ENCODE results near the gene ZBP1.
A peak's percentile ranks its signal among the peaks of the same experiment; 100 is the strongest.

ZBP1 gene

GRCh38 chr20:57574954-57575353 lies 45.3 kb downstream of the ZBP1 start:
- H3K4me1 ChIP-seq (ENCODE audit: control insufficient read depth, low read depth, low read length) = no peaks in the 10 kb centered on the region
- H3K56ac ChIP-seq (ENCODE audit: low read length) = no peak overlapping the region
- H3K27me3 ChIP-seq (ENCODE audit: insufficient read depth, low read length, poor library complexity) = no peaks in the 10 kb centered on the region
- H4K8ac ChIP-seq (ENCODE audit: low read depth, low read length) = no peak overlapping the region
- H3K36me3 ChIP-seq (ENCODE audit: control insufficient read depth, insufficient read depth, low read length) = no peaks in the 10 kb centered on the region
- H3K23ac ChIP-seq (ENCODE audit: low read length) = no peak overlapping the region
- no peak overlapping the region for H3K18ac ChIP-seq (ENCODE audit: low read length)
- no peak for DNase-seq
- no peak overlapping the region for H2BK5ac ChIP-seq (ENCODE audit: low read length)
- H3K79me2 ChIP-seq (ENCODE audit: control insufficient read depth, insufficient read depth, low read length) = no peaks in the 10 kb centered on the region
- no peak overlapping the region for H2BK15ac ChIP-seq (replicated peaks; ENCODE audit: low read depth)
- no peak overlapping the region for H4K5ac ChIP-seq (ENCODE audit: low read length)
- H3K9ac ChIP-seq (ENCODE audit: low read length) = no peak overlapping the region
- no peak overlapping the region for H2BK120ac ChIP-seq (ENCODE audit: low read depth, low read length)
- H3K4me2 ChIP-seq (ENCODE audit: low read length) = no peak overlapping the region
- H3K27ac ChIP-seq (ENCODE audit: low read depth, low read length) = no peak overlapping the region
- no peak overlapping the region for H3K4ac ChIP-seq (ENCODE audit: low read depth, low read length)
- no peak overlapping the region for H2AK5ac ChIP-seq (ENCODE audit: low read length)
- no peaks in the 10 kb centered on the region for H3K79me1 ChIP-seq (ENCODE audit: low read length)
- no peak overlapping the region for H3K4me3 ChIP-seq (ENCODE audit: low read length)

- Histone ChIP-seq H3K4me1 (ENCODE audit: control insufficient read depth, low read depth, low read length) (no peaks in the 10 kb centered on the region), H3K79me2 (ENCODE audit: control insufficient read depth, insufficient read depth, low read length) (no peaks in the 10 kb centered on the region), H3K18ac (ENCODE audit: low read length) (no peak overlapping the region), H3K27me3 (ENCODE audit: insufficient read depth, low read length, poor library complexity) (no peaks in the 10 kb centered on the region), H3K4me3 (ENCODE audit: low read length) (no peak overlapping the region), H3K79me1 (ENCODE audit: low read length) (no peaks in the 10 kb centered on the region), H3K56ac (ENCODE audit: low read length) (no peak overlapping the region), H3K36me3 (ENCODE audit: control insufficient read depth, insufficient read depth, low read length) (no peaks in the 10 kb centered on the region), H3K4me2 (ENCODE audit: low read length) (no peak overlapping the region), H4K8ac (ENCODE audit: low read depth, low read length) (no peak overlapping the region), H2BK120ac (ENCODE audit: low read depth, low read length) (no peak overlapping the region), H3K23ac (ENCODE audit: low read length) (no peak overlapping the region), H4K5ac (ENCODE audit: low read length) (no peak overlapping the region), H3K4ac (ENCODE audit: low read depth, low read length) (no peak overlapping the region), H2AK5ac (ENCODE audit: low read length) (no peak overlapping the region), H3K27ac (ENCODE audit: low read depth, low read length) (no peak overlapping the region), H2BK5ac (ENCODE audit: low read length) (no peak overlapping the region), H2BK15ac (replicated peaks; ENCODE audit: low read depth) (no peak overlapping the region), H3K9ac (ENCODE audit: low read length) (no peak overlapping the region)
- WGBS (ENCODE audit: extremely low coverage, insufficient coverage, low lambda C conversion rate) = no CpG with 5 or more reads among the region's 5 CpGs
- peak; percentile 53 for DNase-seq
These were observed 46.3 kb downstream of the ZBP1 start for GRCh38 chr20:57573894-57574293.

- Histone ChIP-seq H4K8ac (ENCODE audit: low read depth, low read length) (no peak overlapping the region), H3K79me1 (ENCODE audit: low read length) (no peaks in the 10 kb centered on the region), H2BK120ac (ENCODE audit: low read depth, low read length) (no peak overlapping the region), H3K27ac (ENCODE audit: low read depth, low read length) (no peak overlapping the region), H3K4ac (ENCODE audit: low read depth, low read length) (no peak overlapping the region), H3K79me2 (ENCODE audit: control insufficient read depth, insufficient read depth, low read length) (no peaks in the 10 kb centered on the region), H2AK5ac (ENCODE audit: low read length) (no peak overlapping the region), H3K23ac (ENCODE audit: low read length) (no peak overlapping the region), H3K27me3 (ENCODE audit: insufficient read depth, low read length, poor library complexity) (no peaks in the 10 kb centered on the region), H3K4me3 (ENCODE audit: low read length) (no peak overlapping the region), H3K18ac (ENCODE audit: low read length) (no peak overlapping the region), H3K4me2 (ENCODE audit: low read length) (no peak overlapping the region), H3K9ac (ENCODE audit: low read length) (no peak overlapping the region), H3K36me3 (ENCODE audit: control insufficient read depth, insufficient read depth, low read length) (no peaks in the 10 kb centered on the region), H2BK15ac (replicated peaks; ENCODE audit: low read depth) (no peak overlapping the region), H3K4me1 (ENCODE audit: control insufficient read depth, low read depth, low read length) (no peaks in the 10 kb centered on the region), H2BK5ac (ENCODE audit: low read length) (no peak overlapping the region), H3K56ac (ENCODE audit: low read length) (no peak overlapping the region), H4K5ac (ENCODE audit: low read length) (no peak overlapping the region)
- no CpG with 5 or more reads among the region's 12 CpGs for WGBS (ENCODE audit: extremely low coverage, insufficient coverage, low lambda C conversion rate)
- DNase-seq = no peak
These were observed 47.0 kb downstream of the ZBP1 start for GRCh38 chr20:57573242-57573641.

- Histone ChIP-seq H3K4me3 (ENCODE audit: low read length) (no peak overlapping the region), H3K18ac (ENCODE audit: low read length) (no peak overlapping the region), H2BK120ac (ENCODE audit: low read depth, low read length) (no peak overlapping the region), H3K9ac (ENCODE audit: low read length) (no peak overlapping the region), H3K4me2 (ENCODE audit: low read length) (no peak overlapping the region), H3K23ac (ENCODE audit: low read length) (no peak overlapping the region), H3K4me1 (ENCODE audit: control insufficient read depth, low read depth, low read length) (no peaks in the 10 kb centered on the region), H3K27me3 (ENCODE audit: insufficient read depth, low read length, poor library complexity) (no peaks in the 10 kb centered on the region), H3K79me1 (ENCODE audit: low read length) (no peaks in the 10 kb centered on the region), H4K5ac (ENCODE audit: low read length) (no peak overlapping the region), H4K8ac (ENCODE audit: low read depth, low read length) (no peak overlapping the region), H2BK5ac (ENCODE audit: low read length) (no peak overlapping the region), H2BK15ac (replicated peaks; ENCODE audit: low read depth) (no peak overlapping the region), H2AK5ac (ENCODE audit: low read length) (no peak overlapping the region), H3K56ac (ENCODE audit: low read length) (no peak overlapping the region), H3K79me2 (ENCODE audit: control insufficient read depth, insufficient read depth, low read length) (no peaks in the 10 kb centered on the region), H3K27ac (ENCODE audit: low read depth, low read length) (no peak overlapping the region), H3K36me3 (ENCODE audit: control insufficient read depth, insufficient read depth, low read length) (no peaks in the 10 kb centered on the region), H3K4ac (ENCODE audit: low read depth, low read length) (no peak overlapping the region)
- no CpG with 5 or more reads among the region's 3 CpGs for WGBS (ENCODE audit: extremely low coverage, insufficient coverage, low lambda C conversion rate)
- no peak for DNase-seq
These were observed 48.3 kb downstream of the ZBP1 start for GRCh38 chr20:57571782-57572416.

- DNase-seq = no peak
- Histone ChIP-seq H3K27ac (ENCODE audit: low read depth, low read length) (no peak overlapping the region), H2BK120ac (ENCODE audit: low read depth, low read length) (no peak overlapping the region), H2AK5ac (ENCODE audit: low read length) (no peak overlapping the region), H3K4me2 (ENCODE audit: low read length) (no peak overlapping the region), H3K56ac (ENCODE audit: low read length) (no peak overlapping the region), H3K23ac (ENCODE audit: low read length) (no peak overlapping the region), H4K5ac (ENCODE audit: low read length) (no peak overlapping the region), H2BK15ac (replicated peaks; ENCODE audit: low read depth) (no peak overlapping the region), H3K79me2 (ENCODE audit: control insufficient read depth, insufficient read depth, low read length) (no peaks in the 10 kb centered on the region), H3K79me1 (ENCODE audit: low read length) (no peaks in the 10 kb centered on the region), H3K36me3 (ENCODE audit: control insufficient read depth, insufficient read depth, low read length) (no peaks in the 10 kb centered on the region), H4K8ac (ENCODE audit: low read depth, low read length) (no peak overlapping the region), H3K27me3 (ENCODE audit: insufficient read depth, low read length, poor library complexity) (no peaks in the 10 kb centered on the region), H3K4ac (ENCODE audit: low read depth, low read length) (no peak overlapping the region), H2BK5ac (ENCODE audit: low read length) (no peak overlapping the region), H3K4me3 (ENCODE audit: low read length) (no peak overlapping the region), H3K18ac (ENCODE audit: low read length) (no peak overlapping the region), H3K9ac (ENCODE audit: low read length) (no peak overlapping the region), H3K4me1 (ENCODE audit: control insufficient read depth, low read depth, low read length) (no peaks in the 10 kb centered on the region)
- WGBS (ENCODE audit: extremely low coverage, insufficient coverage, low lambda C conversion rate) = no CpG with 5 or more reads among the region's 8 CpGs
These were observed 49.3 kb downstream of the ZBP1 start for GRCh38 chr20:57570920-57571319.

- no peak overlapping the region for H2AK5ac ChIP-seq (ENCODE audit: low read length)
- no peaks in the 10 kb centered on the region for H3K36me3 ChIP-seq (ENCODE audit: control insufficient read depth, insufficient read depth, low read length)
- H3K4me2 ChIP-seq (ENCODE audit: low read length) = no peak overlapping the region
- H3K56ac ChIP-seq (ENCODE audit: low read length) = no peak overlapping the region
- H3K18ac ChIP-seq (ENCODE audit: low read length) = no peak overlapping the region
- no peak overlapping the region for H4K5ac ChIP-seq (ENCODE audit: low read length)
- H3K27me3 ChIP-seq (ENCODE audit: insufficient read depth, low read length, poor library complexity) = no peaks in the 10 kb centered on the region
- no peak overlapping the region for H3K23ac ChIP-seq (ENCODE audit: low read length)
- H3K9ac ChIP-seq (ENCODE audit: low read length) = no peak overlapping the region
- WGBS (ENCODE audit: extremely low coverage, insufficient coverage, low lambda C conversion rate) = no CpG with 5 or more reads among the region's 20 CpGs
- no peak overlapping the region for H2BK120ac ChIP-seq (ENCODE audit: low read depth, low read length)
- H3K79me2 ChIP-seq (ENCODE audit: control insufficient read depth, insufficient read depth, low read length) = no peaks in the 10 kb centered on the region
- H4K8ac ChIP-seq (ENCODE audit: low read depth, low read length) = no peak overlapping the region
- no peak overlapping the region for H3K4ac ChIP-seq (ENCODE audit: low read depth, low read length)
- H3K27ac ChIP-seq (ENCODE audit: low read depth, low read length) = no peak overlapping the region
- H2BK5ac ChIP-seq (ENCODE audit: low read length) = no peak overlapping the region
- DNase-seq = no peak
- no peak overlapping the region for H2BK15ac ChIP-seq (replicated peaks; ENCODE audit: low read depth)
- H3K4me1 ChIP-seq (ENCODE audit: control insufficient read depth, low read depth, low read length) = no peaks in the 10 kb centered on the region
- H3K79me1 ChIP-seq (ENCODE audit: low read length) = no peaks in the 10 kb centered on the region
- no peak overlapping the region for H3K4me3 ChIP-seq (ENCODE audit: low read length)
These were observed 49.9 kb downstream of the ZBP1 start for GRCh38 chr20:57570145-57570850.
